HEK293 (cell line): ENCODE measurements around the gene HNRNPUL1.

Experiments used
- CTCF ChIA-PET: fragments of 350-600 bp; formaldehyde crosslinking; extraction: SDS; loops from one replicate; lab custom pipeline; 2021; ENCODE audit warnings: antibody characterized with exemption; lab: Yijun Ruan, JAX
- POLR2A ChIA-PET: fragments of 300-600 bp; formaldehyde crosslinking; extraction: SDS; loops from one replicate; lab custom pipeline; 2020; ENCODE audit warnings: antibody characterized with exemption, inconsistent platforms; lab: Yijun Ruan, JAX
- H3K27ac ChIP-seq: fragments of 200-500 bp; sonication (Bioruptor generic); 2 replicates; pipeline ENCODE4 v1.5.1; 2014; ENCODE audit warnings: low read depth, low read length, control low read depth, inconsistent platforms; ENCODE audit errors: extremely low read depth
- H3K36me3 ChIP-seq, 2 experiments: fragments of 200-500 bp in 1 of 2; sonication (Bioruptor generic) in 1 of 2; 1 replicate in 1 of 2; 2 replicates in 1 of 2; pipeline ENCODE4 v1.5.1; 2014 to 2017; ENCODE audit warnings: inconsistent platforms in 2 of 2, low read length in 2 of 2; ENCODE audit not compliant: control insufficient read depth in 2 of 2, insufficient read depth in 1 of 2
- H3K4me1 ChIP-seq: fragments of 200-500 bp; sonication (Bioruptor generic); 2 replicates; pipeline ENCODE4 v1.5.1; 2014; ENCODE audit warnings: mild to moderate bottlenecking, low read length, inconsistent platforms; ENCODE audit not compliant: control insufficient read depth, insufficient read depth
- H3K4me3 ChIP-seq: 2 replicates; pipeline ENCODE4 v1.5.1; 2011; ENCODE audit warnings: low read depth, mild to moderate bottlenecking, control low read depth, low read length, moderate library complexity
- H3K9me3 ChIP-seq: fragments of 200-500 bp; sonication (Bioruptor generic); 2 replicates; pipeline ENCODE4 v1.5.1; 2014; ENCODE audit warnings: low read depth, low read length, inconsistent platforms; ENCODE audit not compliant: control insufficient read depth, insufficient read depth
- ATF2 ChIP-seq: fragments of 450-650 bp; formaldehyde crosslinking; IDR thresholded peaks from 2 replicates; pipeline ENCODE4 v1.5.1; 2016; ENCODE audit warnings: missing biosample characterization, missing genetic modification characterization, low read depth
- CTCF ChIP-seq: fragments of 450-650 bp; formaldehyde crosslinking; IDR thresholded peaks from 2 replicates; pipeline ENCODE4 v1.5.1; 2016; ENCODE audit warnings: missing biosample characterization, missing genetic modification characterization
- GFI1B ChIP-seq: fragments of 450-650 bp; formaldehyde crosslinking; IDR thresholded peaks from 2 replicates; pipeline ENCODE4 v1.5.1; 2016; ENCODE audit warnings: missing biosample characterization, missing genetic modification characterization
- GLIS1 ChIP-seq: fragments of 450-650 bp; formaldehyde crosslinking; IDR thresholded peaks from 2 replicates; pipeline ENCODE4 v1.5.1; 2016; ENCODE audit warnings: missing biosample characterization, missing genetic modification characterization
- HOXD13 ChIP-seq: sonication (generic); formaldehyde crosslinking; IDR thresholded peaks from 2 replicates; pipeline ENCODE4 v1.8.0; 2022; ENCODE audit warnings: missing genetic modification reagents, borderline replicate concordance
- KLF8 ChIP-seq: fragments of 450-650 bp; formaldehyde crosslinking; IDR thresholded peaks from 2 replicates; pipeline ENCODE4 v1.5.1; 2016; ENCODE audit warnings: missing biosample characterization, missing genetic modification characterization
- OSR2 ChIP-seq: fragments of 450-650 bp; formaldehyde crosslinking; IDR thresholded peaks from 2 replicates; pipeline ENCODE4 v1.5.1; 2016; ENCODE audit warnings: missing biosample characterization, missing genetic modification characterization
- SCRT2 ChIP-seq: fragments of 450-650 bp; formaldehyde crosslinking; IDR thresholded peaks from 2 replicates; pipeline ENCODE4 v1.5.1; 2016; ENCODE audit warnings: missing biosample characterization, missing genetic modification characterization
- TRIM28 ChIP-seq: IDR thresholded peaks from 2 replicates; pipeline ENCODE4 v1.6.1; 2011; ENCODE audit warnings: low read length, control low read depth, borderline replicate concordance
- ZBTB20 ChIP-seq: fragments of 450-650 bp; formaldehyde crosslinking; IDR thresholded peaks from 2 replicates; pipeline ENCODE4 v1.5.1; 2016; ENCODE audit warnings: missing biosample characterization, missing genetic modification characterization
- ZIC2 ChIP-seq: fragments of 450-650 bp; formaldehyde crosslinking; IDR thresholded peaks from 2 replicates; pipeline ENCODE4 v1.5.1; 2016; ENCODE audit warnings: missing biosample characterization, missing genetic modification characterization
- ZNF112 ChIP-seq: fragments of 450-650 bp; formaldehyde crosslinking; IDR thresholded peaks from 2 replicates; pipeline ENCODE4 v1.5.0; 2017; ENCODE audit warnings: missing biosample characterization, missing genetic modification characterization
- ZNF114 ChIP-seq: fragments of 450-650 bp; formaldehyde crosslinking; IDR thresholded peaks from 2 replicates; pipeline ENCODE4 v1.5.0; 2017; ENCODE audit warnings: missing biosample characterization, missing genetic modification characterization
- ZNF138 ChIP-seq: fragments of 450-650 bp; formaldehyde crosslinking; IDR thresholded peaks from 2 replicates; pipeline ENCODE4 v1.5.1; 2016; ENCODE audit warnings: missing biosample characterization, missing genetic modification characterization, borderline replicate concordance
- ZNF239 ChIP-seq: fragments of 450-650 bp; formaldehyde crosslinking; IDR thresholded peaks from 2 replicates; pipeline ENCODE4 v1.5.1; 2016; ENCODE audit warnings: missing biosample characterization, missing genetic modification characterization
- ZNF26 ChIP-seq: fragments of 450-650 bp; formaldehyde crosslinking; IDR thresholded peaks from 2 replicates; pipeline ENCODE4 v1.5.1; 2016; ENCODE audit warnings: missing biosample characterization, missing genetic modification characterization
- ZNF311 ChIP-seq: fragments of 450-650 bp; formaldehyde crosslinking; IDR thresholded peaks from 2 replicates; pipeline ENCODE4 v1.5.1; 2017; ENCODE audit warnings: missing biosample characterization, missing genetic modification characterization, borderline replicate concordance
- ZNF324 ChIP-seq: fragments of 450-650 bp; formaldehyde crosslinking; IDR thresholded peaks from 2 replicates; pipeline ENCODE4 v1.5.1; 2016; ENCODE audit warnings: missing biosample characterization, missing genetic modification characterization
- ZNF335 ChIP-seq: fragments of 450-650 bp; formaldehyde crosslinking; conservative IDR thresholded peaks from 2 replicates; pipeline ENCODE4 v1.5.1; 2016; ENCODE audit warnings: missing biosample characterization, missing genetic modification characterization
- ZNF362 ChIP-seq: fragments of 450-650 bp; formaldehyde crosslinking; IDR thresholded peaks from 2 replicates; pipeline ENCODE4 v1.5.1; 2016; ENCODE audit warnings: missing biosample characterization, missing genetic modification characterization
- ZNF391 ChIP-seq: fragments of 450-650 bp; formaldehyde crosslinking; IDR thresholded peaks from 2 replicates; pipeline ENCODE4 v1.5.1; 2016; ENCODE audit warnings: low read depth, missing biosample characterization, missing genetic modification characterization, borderline replicate concordance
- ZNF426 ChIP-seq: fragments of 450-650 bp; formaldehyde crosslinking; IDR thresholded peaks from 2 replicates; pipeline ENCODE4 v1.5.1; 2017; ENCODE audit warnings: missing biosample characterization, missing genetic modification characterization, mild to moderate bottlenecking, inconsistent platforms, moderate library complexity
- ZNF580 ChIP-seq: fragments of 450-650 bp; formaldehyde crosslinking; IDR thresholded peaks from 2 replicates; pipeline ENCODE4 v1.5.1; 2016; ENCODE audit warnings: missing biosample characterization, missing genetic modification characterization
- ZNF624 ChIP-seq: fragments of 450-650 bp; formaldehyde crosslinking; IDR thresholded peaks from 2 replicates; pipeline ENCODE4 v1.5.1; 2017; ENCODE audit warnings: missing biosample characterization, missing genetic modification characterization
- ZNF707 ChIP-seq: fragments of 450-650 bp; formaldehyde crosslinking; IDR thresholded peaks from 2 replicates; pipeline ENCODE4 v1.5.1; 2016; ENCODE audit warnings: missing biosample characterization, missing genetic modification characterization

HNRNPUL1 gene

GRCh38 chr19:41245843-41246242 is 18.3 kb upstream of the HNRNPUL1 start:
- H3K9me3 ChIP-seq, result no peaks in the 10 kb centered on the region
- H3K4me1 ChIP-seq, result no peaks in the 10 kb centered on the region
- H3K4me3 ChIP-seq, result no peak overlapping the region
- no peak overlapping the region for H3K27ac ChIP-seq
- CTCF ChIA-PET, result interaction anchor here (0.6 kb wide), 2 partner anchors 73 to 1541 kb away, joined by 3 read pairs; no protein-coding TSS in a partner anchor
- TF ChIP-seq ZIC2 (tag by site-specific recombination) (0 out of 2 replicates have a peak, but pooled peaks have one; percentile 9), ZBTB20 (tag by site-specific recombination) (peak; percentile 15; the same call in 1 of the 2 replicates), ZNF391 (no peak), ATF2 (tag by site-specific recombination) (peak; percentile 55; the same call in 1 of the 2 replicates), ZNF580 (tag by site-specific recombination) (no peak), GLIS1 (tag by site-specific recombination) (peak; percentile 27; the same call in 1 of the 2 replicates), ZNF112 (tag by site-specific recombination) (no peak)
- TF ChIP-seq, all 188 proteins: peak for 4
- H3K36me3 ChIP-seq, result no peaks in the 10 kb centered on the region
- POLR2A ChIA-PET, result no interaction called here

GRCh38 chr19:41248895-41249294 is 15.3 kb upstream of the HNRNPUL1 start:
- TF ChIP-seq CTCF (tag by site-specific recombination), result 0 out of 2 replicates have a peak, but pooled peaks have one; percentile 21
- no peak for TF ChIP-seq HOXD13
- Histone ChIP-seq H3K4me3 (no peak overlapping the region), H3K9me3 (no peaks in the 10 kb centered on the region), H3K36me3 (no peaks in the 10 kb centered on the region), H3K4me1 (no peaks in the 10 kb centered on the region), H3K27ac (no peak overlapping the region)
- ChIA-PET CTCF (interaction anchor here (1.0 to 2.9 kb wide), 5 partner anchors 9 to 200 kb away, joined by 3 to 15 read pairs (median 6); partner anchors contain the start of gene HNRNPUL1), POLR2A (interaction anchor here (0.7 to 1.0 kb wide), 3 partner anchors 14 to 25 kb away, joined by 3 to 4 read pairs (median 3); no protein-coding TSS in a partner anchor)

- no peaks in the 10 kb centered on the region for H3K4me1 ChIP-seq
- no peak overlapping the region for H3K27ac ChIP-seq
- H3K9me3 ChIP-seq, result no peaks in the 10 kb centered on the region
- no peak overlapping the region for H3K4me3 ChIP-seq
- POLR2A ChIA-PET, result interaction anchor here (0.6 to 0.9 kb wide), 3 partner anchors 13 to 24 kb away, joined by 3 read pairs; partner anchors contain the start of gene HNRNPUL1
- CTCF ChIA-PET, result interaction anchor here (0.9 to 2.9 kb wide), 5 partner anchors 11 to 123 kb away, joined by 3 to 15 read pairs (median 4); partner anchors contain the start of gene HNRNPUL1
- H3K36me3 ChIP-seq, result no peaks in the 10 kb centered on the region
- TF ChIP-seq KLF8 (tag by site-specific recombination), result no peak
- TF ChIP-seq SCRT2, result no peak
- TF ChIP-seq ZNF324 (tag by site-specific recombination), result no peak
- no peak for TF ChIP-seq ZNF114
- TF ChIP-seq ZNF624 (tag by site-specific recombination), result no peak
- no peak for TF ChIP-seq ZNF239 (tag by site-specific recombination)
- TF ChIP-seq ZNF426 (tag by site-specific recombination), result no peak
- no peak for TF ChIP-seq GFI1B (tag by site-specific recombination)
- TF ChIP-seq GLIS1 (tag by site-specific recombination), result no peak
- no peak for TF ChIP-seq ZNF707
- no peak for TF ChIP-seq ZNF362 (tag by site-specific recombination)
- no peak for TF ChIP-seq TRIM28
- TF ChIP-seq ZNF311 (tag by site-specific recombination), result no peak
- TF ChIP-seq ZNF335 (tag by site-specific recombination), result no peak
- TF ChIP-seq ZIC2 (tag by site-specific recombination), result no peak
- TF ChIP-seq ZNF26 (tag by site-specific recombination), result no peak
- TF ChIP-seq ZNF138, result no peak
- no peak for TF ChIP-seq OSR2 (tag by site-specific recombination)
These were observed 14.3 kb upstream of the HNRNPUL1 start for GRCh38 chr19:41249707-41250423.
